ENCODE results near the gene TBC1D25. TPM values are rescaled to one million over a fixed set of nuclear protein-coding genes. Genes with fewer than 3 reads are reported as not detected.
A peak's percentile ranks its signal among the peaks of the same experiment; 100 is the strongest.

The TBC1D25 gene
- total RNA-seq, 2 donors from 2014 or later = 8.9 to 21.9 TPM

GRCh38 chrX:48511560-48511959, 28.0 kb upstream of the TBC1D25 start:
- H3K4me3 ChIP-seq = no peak overlapping the region
- no peaks in the 10 kb centered on the region for H3K36me3 ChIP-seq
- H3K27ac ChIP-seq = no peak overlapping the region
- no peaks in the 10 kb centered on the region for H3K4me1 ChIP-seq (replicated peaks)
- peak in 2 of 4 experiments; percentile 15 to 23 for TF ChIP-seq CTCF (IDR thresholded peaks at IDR 0.05)
- no peak for TF ChIP-seq POLR2AphosphoS5 (IDR thresholded peaks at IDR 0.05)
- intact Hi-C loops (cut with DNase I) = no loop called here
- H3K9me3 ChIP-seq = no peaks in the 10 kb centered on the region
- WGBS = 69% methylated on average over 4 of the region's 4 CpGs
- H3K27me3 ChIP-seq (replicated peaks; ENCODE audit: insufficient read depth) = no peaks in the 10 kb centered on the region
- DNase-seq (ENCODE audit: low spot score) = no peak

- H3K36me3 ChIP-seq = no peaks in the 10 kb centered on the region
- H3K4me3 ChIP-seq = no peak overlapping the region
- intact Hi-C loops (cut with DNase I) = no loop called here
- no peak for DNase-seq (ENCODE audit: low spot score)
- no peaks in the 10 kb centered on the region for H3K9me3 ChIP-seq
- 90% methylated on average over 10 of the region's 20 CpGs for WGBS
- TF ChIP-seq CTCF (IDR thresholded peaks at IDR 0.05) = no peak
- TF ChIP-seq POLR2AphosphoS5 (IDR thresholded peaks at IDR 0.05) = no peak
- no peak for TF ChIP-seq POLR2A (IDR thresholded peaks at IDR 0.05)
- H3K27ac ChIP-seq = no peak overlapping the region
- no peaks in the 10 kb centered on the region for H3K4me1 ChIP-seq (replicated peaks)
- no peaks in the 10 kb centered on the region for H3K27me3 ChIP-seq (replicated peaks; ENCODE audit: insufficient read depth)
Observed at GRCh38 chrX:48512371-48512935, 27.1 kb upstream of the TBC1D25 start.

GRCh38 chrX:48513670-48514069, 25.8 kb upstream of the TBC1D25 start:
- Histone ChIP-seq H3K4me3 (no peak overlapping the region), H3K27ac (no peak overlapping the region), H3K36me3 (no peaks in the 10 kb centered on the region), H3K27me3 (replicated peaks; ENCODE audit: insufficient read depth) (no peaks in the 10 kb centered on the region), H3K4me1 (replicated peaks) (no peaks in the 10 kb centered on the region), H3K9me3 (no peaks in the 10 kb centered on the region)
- 81% methylated on average over 3 of the region's 4 CpGs for WGBS
- no peak for DNase-seq (ENCODE audit: low spot score)
- TF ChIP-seq POLR2AphosphoS5 (IDR thresholded peaks at IDR 0.05) (no peak), CTCF (IDR thresholded peaks at IDR 0.05) (no peak), POLR2A (IDR thresholded peaks at IDR 0.05) (no peak)
- intact Hi-C loops (cut with DNase I) = no loop called here

- H3K4me1 ChIP-seq (replicated peaks) = no peaks in the 10 kb centered on the region
- TF ChIP-seq POLR2A (IDR thresholded peaks at IDR 0.05) = no peak
- TF ChIP-seq POLR2AphosphoS5 (IDR thresholded peaks at IDR 0.05) = no peak
- no peak for TF ChIP-seq CTCF (IDR thresholded peaks at IDR 0.05)
- WGBS = 68% methylated on average over 13 of the region's 16 CpGs
- no peaks in the 10 kb centered on the region for H3K27me3 ChIP-seq (replicated peaks; ENCODE audit: insufficient read depth)
- DNase-seq (ENCODE audit: low spot score) = no peak
- no peaks in the 10 kb centered on the region for H3K36me3 ChIP-seq
- intact Hi-C loops (cut with DNase I) = no loop called here
- H3K4me3 ChIP-seq = no peak overlapping the region
- H3K27ac ChIP-seq = no peak overlapping the region
- no peaks in the 10 kb centered on the region for H3K9me3 ChIP-seq
Observed at GRCh38 chrX:48514126-48514806, 25.2 kb upstream of the TBC1D25 start.

GRCh38 chrX:48514868-48515460, 24.6 kb upstream of the TBC1D25 start:
- H3K4me3 ChIP-seq = no peak overlapping the region
- no peaks in the 10 kb centered on the region for H3K27me3 ChIP-seq (replicated peaks; ENCODE audit: insufficient read depth)
- intact Hi-C loops (cut with DNase I) = no loop called here

More at GRCh38 chrX:48514868-48515460, 24.6 kb upstream of the TBC1D25 start:
- no peak for DNase-seq (ENCODE audit: low spot score)
- H3K27ac ChIP-seq = no peak overlapping the region
- H3K9me3 ChIP-seq = no peaks in the 10 kb centered on the region
- TF ChIP-seq POLR2AphosphoS5 (IDR thresholded peaks at IDR 0.05) (no peak), POLR2A (IDR thresholded peaks at IDR 0.05) (no peak), CTCF (IDR thresholded peaks at IDR 0.05) (no peak)
- H3K36me3 ChIP-seq = no peaks in the 10 kb centered on the region
- WGBS = 97% methylated on average over 9 of the region's 9 CpGs
- H3K4me1 ChIP-seq (replicated peaks) = no peaks in the 10 kb centered on the region

All from prostate gland (tissue), 2 donors.